AML-193 (cell line): ENCODE data around the gene ZNF770.
A peak's percentile ranks its signal among the peaks of the same experiment; 100 is the strongest.
"Not testable (repeated sequence)": the region's sequence is repeated elsewhere in the genome, so short reads cannot be mapped to it uniquely, and the experiment has no call there.

ENCODE experiments used
- DNase-seq, 2 experiments: peaks; one replicate each; lab custom pipeline; 2025; lab: John Stamatoyannopoulos, UW

The ZNF770 gene

DNA sequence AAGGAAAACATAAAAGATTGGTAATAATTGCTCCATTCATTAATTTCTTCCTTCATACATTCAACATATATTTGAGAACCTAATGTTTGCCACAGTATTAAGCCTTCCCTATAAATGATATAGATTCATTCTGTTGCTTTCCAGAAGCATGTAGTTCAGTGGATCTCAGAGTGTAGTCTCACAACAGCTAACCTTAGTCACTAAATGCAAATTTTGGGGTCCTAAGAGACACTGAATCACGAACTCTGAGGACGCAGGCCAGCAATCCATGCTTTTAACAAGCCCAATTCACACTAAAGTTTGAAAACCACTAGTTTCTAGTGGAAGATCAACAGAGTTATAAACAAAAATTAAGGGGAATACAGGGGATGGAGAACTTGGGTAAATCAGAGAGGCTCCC is 11.3 kb downstream of the ZNF770 start:
- DNase-seq = no peak

GRCh38 chr15:34976073-34976472 is 12.0 kb downstream of the ZNF770 start:
- DNase-seq = no peak

DNA sequence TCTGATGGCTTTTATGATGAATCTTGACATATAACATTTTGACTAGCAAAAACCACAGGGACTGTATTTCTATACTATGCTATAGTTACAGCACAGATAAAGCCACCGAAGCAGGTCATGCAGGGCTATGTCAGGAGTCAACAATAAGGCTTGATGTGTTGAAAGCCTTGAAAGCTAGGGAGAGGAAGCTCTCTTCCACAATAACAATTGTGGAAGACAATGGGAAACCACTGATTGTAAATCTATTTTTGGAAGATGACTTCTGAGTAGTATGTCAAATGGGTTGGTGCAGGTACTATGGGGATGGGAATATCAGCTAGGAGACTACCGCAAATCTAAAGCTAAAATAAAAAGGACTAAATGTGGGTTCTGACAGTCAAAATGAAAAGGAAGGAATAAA is 14.6 kb downstream of the ZNF770 start:
- no peak for DNase-seq

GRCh38 chr15:34970098-34970643 is 17.9 kb downstream of the ZNF770 start:
- not testable (repeated sequence) for DNase-seq

- peak; percentile 93 for DNase-seq
These were observed 18.6 kb downstream of the ZNF770 start, which contains the start of gene AQR for GRCh38 chr15:34969340-34970097. TSS of gene AQR (minus strand) at chr15:34969742. CDS start at chr15:34969613, 129 bp downstream.

DNA sequence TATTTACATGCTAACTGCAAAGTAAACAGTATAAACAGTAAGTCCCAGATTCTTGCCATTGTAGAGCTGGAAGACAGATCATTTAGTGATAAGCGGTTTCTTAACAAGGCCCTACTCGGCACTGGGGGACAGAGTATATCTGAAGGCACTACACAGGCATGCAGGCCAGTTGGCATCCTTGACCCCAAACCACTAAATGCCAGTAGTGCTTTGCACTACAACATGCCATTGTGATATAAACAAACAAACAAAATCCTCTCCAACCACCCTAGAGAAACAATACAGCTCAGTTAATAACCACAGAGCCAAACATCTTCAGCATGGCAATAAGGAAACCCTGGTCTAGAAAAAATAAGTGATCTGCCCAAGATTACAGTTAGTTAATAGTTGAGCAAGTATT is 23.8 kb downstream of the ZNF770 start:
- DNase-seq = no peak

DNA sequence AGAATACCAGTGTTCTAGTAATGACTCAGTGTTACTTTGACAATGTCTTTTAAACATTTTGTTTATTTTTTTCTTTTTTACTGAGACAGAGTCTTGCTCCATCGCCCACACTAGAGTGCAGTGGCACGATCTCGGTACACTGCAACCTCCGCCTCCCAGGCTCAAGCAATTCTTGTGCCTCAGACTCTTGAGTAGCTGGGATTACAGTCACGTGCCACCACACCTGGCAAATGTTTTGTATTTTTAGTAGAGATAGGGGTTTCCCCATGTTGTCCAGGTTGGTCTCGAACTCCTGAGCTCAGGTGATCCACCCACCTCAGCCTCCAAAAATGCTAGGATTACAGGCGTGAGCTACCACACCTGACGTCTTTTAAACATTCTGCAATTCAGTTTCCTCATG is 34.2 kb downstream of the ZNF770 start:
- no peak for DNase-seq

- DNase-seq = no peak
These were observed 35.6 kb downstream of the ZNF770 start for GRCh38 chr15:34952481-34952880.

- no peak for DNase-seq
These were observed 36.1 kb downstream of the ZNF770 start for GRCh38 chr15:34951993-34952392.

DNA sequence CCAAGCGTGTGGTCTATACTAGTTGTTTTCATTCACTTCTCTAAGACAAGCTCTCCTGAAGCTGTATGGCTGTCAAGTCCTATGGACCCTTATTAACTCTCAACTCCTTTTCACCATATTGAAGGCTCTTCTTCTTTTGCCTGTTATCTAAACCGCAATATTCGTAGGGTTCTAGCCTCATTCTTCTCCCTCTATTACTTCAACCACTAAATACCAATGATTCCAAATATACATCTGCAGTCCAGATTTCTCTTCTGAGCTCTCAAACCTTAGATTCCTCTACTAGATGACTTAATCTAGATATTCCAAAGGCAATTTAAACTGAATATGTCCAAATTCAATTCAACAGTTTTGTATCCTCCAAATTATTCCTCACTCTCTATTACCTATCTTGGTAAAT is 43.2 kb downstream of the ZNF770 start:
- DNase-seq = no peak

GRCh38 chr15:34943711-34944110 is 44.4 kb downstream of the ZNF770 start:
- DNase-seq = no peak

DNA sequence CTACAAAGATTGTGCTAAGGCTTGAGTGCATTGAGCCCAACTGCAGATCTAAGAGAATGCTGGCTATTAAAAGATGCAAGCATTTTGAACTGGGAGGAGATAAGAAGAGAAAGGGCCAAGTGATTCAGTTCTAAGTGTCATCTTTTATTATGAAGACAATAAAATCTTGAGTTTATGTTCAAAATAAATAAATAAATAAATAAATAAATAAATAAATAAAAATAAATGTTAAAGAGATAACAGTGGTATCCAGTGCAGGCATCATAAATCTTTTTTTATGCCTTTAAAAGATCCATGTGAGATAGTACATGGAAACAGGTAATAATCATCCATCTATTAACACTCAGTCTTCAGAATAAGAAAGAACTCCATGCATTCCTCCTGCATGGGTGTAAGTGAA is 44.8 kb downstream of the ZNF770 start:
- not testable (repeated sequence) for DNase-seq

- no peak for DNase-seq
These were observed 45.7 kb downstream of the ZNF770 start for GRCh38 chr15:34942363-34942762.

DNA sequence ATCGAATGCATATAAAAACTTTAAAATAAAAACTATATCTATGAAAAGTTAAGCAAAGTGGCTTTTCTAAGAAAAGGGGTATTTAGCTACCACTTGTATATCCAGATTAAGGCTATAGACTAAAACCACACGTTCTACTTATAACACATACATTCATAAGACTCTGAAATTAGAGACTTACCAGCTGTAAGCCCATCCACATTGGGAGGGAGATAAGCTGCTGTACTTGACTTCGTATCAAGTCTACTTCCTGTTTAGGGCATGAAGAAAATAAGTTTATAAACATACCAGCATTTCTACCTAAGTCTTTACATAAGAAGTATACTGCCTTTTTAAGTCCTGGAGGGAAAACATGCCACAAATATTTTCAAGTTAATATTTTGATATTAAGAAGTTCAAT is 46.3 kb downstream of the ZNF770 start:
- DNase-seq = no peak

DNA sequence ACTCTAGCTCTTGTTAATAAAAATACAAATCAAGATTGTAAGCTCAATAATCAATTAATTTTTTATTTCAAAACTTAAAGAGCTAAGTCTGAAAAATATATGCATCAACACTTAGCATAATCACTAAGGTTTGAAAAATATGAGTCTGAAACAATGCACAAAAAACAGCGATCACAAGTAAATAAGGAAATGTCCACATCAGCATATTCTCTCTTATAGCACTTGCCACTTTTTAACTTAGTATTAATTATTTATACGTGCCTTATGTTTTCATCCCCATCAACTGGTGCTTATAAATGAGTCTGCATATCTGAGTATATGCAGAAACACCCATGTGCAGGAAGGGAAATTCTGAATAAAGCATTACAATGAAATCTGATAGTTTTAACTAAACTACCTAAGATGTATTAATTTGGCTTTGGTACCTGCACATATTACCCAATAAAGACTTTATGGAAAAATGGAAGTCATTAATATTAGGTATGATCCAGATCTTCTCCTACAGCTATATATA is 46.8 kb downstream of the ZNF770 start:
- no peak for DNase-seq

DNA sequence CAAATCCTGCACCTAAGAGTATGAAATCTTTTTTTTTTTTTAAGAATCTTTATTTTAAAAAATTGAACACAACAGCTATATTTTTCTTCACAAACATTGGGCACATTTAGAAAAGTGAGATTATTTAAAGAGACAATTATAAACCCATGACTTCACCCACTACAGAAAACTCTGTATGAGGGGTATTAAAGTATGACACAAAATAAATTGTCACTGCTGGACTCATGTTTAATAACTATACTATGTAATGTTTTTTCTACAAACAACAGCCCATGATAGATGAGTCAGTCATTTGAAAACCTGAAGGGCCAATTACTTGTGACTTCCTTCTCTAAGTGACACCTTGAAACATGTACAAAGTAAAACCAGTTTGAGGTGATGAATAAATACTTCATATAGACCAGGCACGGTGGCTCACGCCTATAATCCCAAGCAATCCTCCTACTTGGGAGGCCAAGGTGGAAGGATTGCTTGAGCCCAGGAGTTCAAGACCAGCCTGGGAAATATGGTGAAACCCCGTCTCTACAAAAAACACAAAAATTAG is 54.6 kb downstream of the ZNF770 start:
- no peak for DNase-seq

- DNase-seq = not testable (repeated sequence)
These were observed 59.7 kb downstream of the ZNF770 start for GRCh38 chr15:34928349-34928748.
